NCI-H2171 treated with DMSO at 0.1 percent for 48 hours (cell line): ENCODE data around the gene NEB.
"Not testable (repeated sequence)": the region's sequence is repeated elsewhere in the genome, so short reads cannot be mapped to it uniquely, and the experiment has no call there.

Experiments
- DNase-seq: peaks from one replicate; lab custom pipeline; 2025; lab: John Stamatoyannopoulos, UW

The NEB gene

DNA sequence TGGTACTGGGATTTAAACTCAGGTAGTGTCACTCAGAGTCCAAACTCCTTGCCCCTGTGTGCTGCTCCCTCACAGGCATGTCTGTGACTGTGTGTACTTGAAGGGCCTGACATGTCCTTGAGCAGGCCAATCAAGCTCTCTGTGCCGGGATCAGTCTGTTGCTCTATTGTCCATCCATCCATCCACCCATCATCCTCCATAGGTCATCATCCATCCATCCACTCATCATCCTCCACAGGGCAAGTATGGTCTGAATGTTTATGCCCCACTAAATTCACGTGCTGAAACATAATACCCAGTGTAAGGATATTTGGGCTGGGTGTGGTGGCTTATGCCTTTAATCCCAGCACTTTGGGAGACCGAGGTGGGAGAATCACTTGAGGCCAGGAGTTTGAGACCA is 24.5 kb upstream of the NEB start:
- peak; percentile 20 for DNase-seq

DNA sequence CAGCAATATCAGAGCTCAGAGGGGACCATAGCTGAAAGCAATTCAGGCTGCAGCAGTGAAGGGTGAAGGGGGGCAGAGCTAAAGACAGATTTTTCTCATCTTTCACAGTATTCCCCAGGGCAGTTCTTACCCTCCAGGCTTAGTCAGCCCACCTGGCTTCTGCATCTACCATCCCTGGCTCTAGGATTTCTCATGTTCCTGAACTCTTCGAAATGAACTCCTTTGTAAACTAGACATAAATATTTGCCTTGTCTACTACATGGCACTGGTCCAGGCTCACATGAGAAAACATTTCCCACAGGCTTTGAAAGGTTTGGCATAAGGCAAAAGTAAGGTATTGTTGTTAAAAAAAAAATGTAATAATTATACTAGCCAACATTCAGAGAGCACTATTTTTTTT is 23.6 kb upstream of the NEB start:
- DNase-seq = peak; percentile 100

DNA sequence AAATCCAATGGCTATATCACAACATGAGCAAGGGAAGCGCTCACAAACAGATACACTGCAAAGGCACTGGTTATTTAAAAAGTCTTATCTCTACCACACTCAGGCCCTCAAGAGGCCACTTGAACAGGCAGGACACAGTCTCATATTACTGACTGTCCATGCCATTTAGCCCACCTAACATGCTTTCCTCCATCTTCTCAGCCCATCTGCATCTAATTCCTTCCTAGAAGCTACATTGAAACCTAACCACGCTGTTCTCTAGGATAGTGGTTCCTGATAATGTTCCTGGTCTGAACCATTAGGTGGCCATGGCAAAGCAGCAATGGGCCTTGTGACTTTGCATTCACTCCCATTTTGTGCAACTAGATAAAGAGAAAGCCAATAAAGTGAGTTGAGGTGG is 22.5 kb upstream of the NEB start:
- no peak for DNase-seq

GRCh38 chr2:151754253-151754897 is 20.1 kb upstream of the NEB start:
- no peak for DNase-seq

DNA sequence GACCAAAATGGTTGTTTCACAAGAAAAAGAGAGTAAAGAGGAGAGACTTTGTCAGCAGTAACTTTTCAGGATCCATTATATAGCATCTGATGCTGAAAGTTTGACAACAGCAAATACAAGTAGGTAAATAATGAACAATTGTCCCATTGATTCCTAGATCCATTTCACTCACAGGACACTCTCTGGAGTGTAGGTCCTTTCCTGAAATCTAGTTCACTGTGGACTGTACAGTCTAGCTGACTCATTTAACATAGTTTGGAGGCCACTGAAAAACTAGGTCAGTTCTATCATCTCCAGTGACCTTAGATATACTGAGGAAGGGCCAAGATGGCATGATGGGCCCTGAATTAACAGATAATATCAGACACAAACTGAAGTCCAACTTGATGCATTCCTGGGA is 19.3 kb upstream of the NEB start:
- DNase-seq = no peak

DNA sequence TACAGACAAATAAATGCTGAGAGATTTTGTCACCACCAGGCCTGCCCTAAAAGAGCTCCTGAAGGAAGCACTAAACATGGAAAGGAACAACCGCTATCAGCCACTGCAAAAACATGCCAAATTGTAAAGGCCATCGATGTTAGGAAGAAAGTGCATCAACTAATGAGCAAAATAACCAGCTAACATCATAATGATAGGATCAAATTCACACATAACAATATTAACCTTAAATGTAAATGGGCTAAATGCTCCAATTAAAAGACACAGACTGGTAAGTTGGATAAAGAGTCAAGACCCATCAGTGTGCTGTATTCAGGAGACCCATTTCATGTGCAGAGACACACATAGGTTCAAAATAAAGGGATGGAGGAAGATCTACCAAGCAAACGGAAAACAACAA is 11.0 kb upstream of the NEB start:
- not testable (repeated sequence) for DNase-seq

GRCh38 chr2:151730262-151730975 is 3.9 kb downstream of the NEB start:
- DNase-seq = peak; percentile 25

DNA sequence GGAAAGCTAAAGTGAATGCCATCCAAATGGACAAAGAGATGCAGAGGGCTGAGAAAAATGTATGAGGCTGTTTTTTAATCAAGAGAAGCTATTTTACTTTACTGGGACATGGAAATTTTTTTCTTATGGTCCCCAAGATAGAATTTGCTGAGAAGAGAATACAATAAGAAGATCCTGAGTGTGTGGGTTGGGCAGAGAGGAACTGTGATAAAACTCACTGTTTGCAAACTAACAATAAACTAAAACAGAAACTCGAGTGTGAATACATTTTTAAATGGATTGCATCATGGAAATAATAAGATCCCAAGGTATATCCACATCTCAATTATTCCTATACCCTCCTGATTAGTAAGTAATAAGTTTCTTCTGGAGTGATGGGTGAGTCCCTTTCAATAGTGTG is 4.4 kb downstream of the NEB start:
- DNase-seq = no peak

DNA sequence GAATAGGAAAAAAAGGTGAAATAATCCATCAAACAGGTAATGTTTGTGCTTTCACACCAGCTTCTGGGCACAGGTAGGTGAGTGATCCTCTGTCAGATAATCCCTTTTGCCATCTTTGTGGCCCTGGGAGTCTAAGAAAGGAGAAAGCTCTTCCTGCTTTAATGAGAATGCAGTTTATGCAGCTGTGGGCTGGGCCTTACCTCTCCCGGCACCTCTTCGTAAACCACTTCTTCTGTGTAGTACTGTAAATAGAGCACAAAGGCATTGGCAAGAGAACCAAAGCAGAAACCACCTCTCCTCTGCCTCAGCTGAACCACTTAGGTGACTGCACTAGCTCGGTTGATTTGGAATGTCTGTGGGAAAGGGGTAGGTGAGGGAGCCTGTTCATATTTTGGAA is 4.9 kb downstream of the NEB start:
- DNase-seq = no peak

- no peak for DNase-seq
Observed at GRCh38 chr2:151728804-151729414, 5.4 kb downstream of the NEB start.

DNA sequence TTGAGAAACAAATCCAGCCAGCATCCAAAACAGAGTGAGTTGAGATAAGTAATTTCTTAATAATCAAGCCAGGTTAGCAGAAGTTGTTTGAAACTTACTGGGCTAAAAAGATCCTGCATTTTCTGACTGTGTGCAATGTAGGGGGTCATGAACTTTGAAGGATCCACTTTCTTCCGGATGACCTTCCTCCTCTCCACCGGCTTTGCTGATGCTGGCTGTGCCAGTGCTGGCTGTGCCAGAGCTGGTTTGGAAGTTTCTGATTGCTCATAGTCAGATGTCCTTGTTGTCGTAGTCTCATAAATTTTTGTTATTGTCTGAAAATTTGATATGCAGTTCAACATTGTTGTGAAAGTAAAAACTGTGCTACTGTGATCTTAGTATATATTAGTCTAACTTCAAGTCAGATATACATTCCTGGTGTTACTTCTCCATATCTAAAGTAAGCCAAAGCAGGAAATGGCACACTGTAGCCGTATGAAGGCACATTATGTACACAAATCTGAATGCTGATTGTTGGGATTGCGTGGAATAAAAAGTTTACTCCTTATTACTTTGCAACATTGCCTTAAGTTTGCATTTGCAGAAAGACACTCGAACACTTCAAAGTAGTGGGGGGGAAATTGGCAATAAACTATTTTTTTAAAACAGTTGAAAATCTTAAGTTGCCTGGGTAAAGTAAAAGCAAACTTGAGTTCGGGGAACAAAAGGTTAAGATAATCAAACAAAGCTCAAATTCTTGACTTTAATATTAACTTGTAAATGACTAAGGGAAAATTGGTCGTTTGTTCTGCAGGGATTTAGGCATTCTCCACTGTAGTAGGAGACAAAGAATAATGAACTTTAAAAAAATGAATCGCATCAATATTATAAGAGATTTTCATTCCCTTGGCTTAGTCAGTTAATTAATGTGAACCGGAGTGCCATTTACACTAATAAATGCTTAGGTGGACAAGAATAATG is 6.4 kb downstream of the NEB start:
- DNase-seq = no peak

DNA sequence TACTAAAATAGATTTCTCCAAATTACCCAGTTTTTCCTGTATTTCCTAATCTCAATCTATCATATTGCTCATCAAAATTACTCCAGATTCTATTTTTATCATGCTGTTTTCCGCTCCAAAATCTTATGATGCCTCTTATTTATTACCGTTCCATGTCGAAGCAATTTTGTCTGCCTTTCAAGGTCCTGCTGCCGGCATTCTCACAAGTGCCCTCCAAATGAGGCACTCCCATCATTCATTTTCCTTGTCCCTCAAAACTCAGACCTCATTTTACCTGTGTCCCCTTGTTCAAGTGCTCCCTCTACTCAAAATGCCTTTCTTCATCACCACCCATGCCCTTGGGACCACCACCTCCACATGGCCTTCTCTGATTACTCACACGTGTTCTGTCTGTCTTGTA is 13.1 kb downstream of the NEB start:
- DNase-seq = no peak

GRCh38 chr2:151720521-151720920 is 13.8 kb downstream of the NEB start:
- DNase-seq = no peak

GRCh38 chr2:151718796-151719195 is 15.5 kb downstream of the NEB start:
- DNase-seq = no peak

- DNase-seq = no peak
Observed at GRCh38 chr2:151718247-151718646, 16.0 kb downstream of the NEB start.

DNA sequence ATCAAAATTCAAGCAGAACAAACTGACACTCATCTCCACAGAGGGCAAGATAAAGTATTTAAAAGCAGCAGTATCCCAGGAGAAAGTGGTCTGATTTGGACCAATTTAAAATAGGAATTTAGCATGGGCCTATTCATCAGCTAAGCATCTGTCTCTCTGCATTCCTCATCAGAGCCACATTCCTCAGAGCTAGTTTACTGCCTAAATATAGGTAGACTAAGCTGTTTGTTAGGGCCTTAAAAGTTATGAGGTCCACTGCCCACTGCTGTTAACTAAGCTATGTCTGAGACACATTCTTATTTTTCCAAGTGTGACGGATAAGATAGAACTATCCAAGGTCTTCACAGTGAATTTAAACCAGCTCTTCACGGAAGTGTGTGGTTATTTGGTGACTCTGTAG is 17.6 kb downstream of the NEB start:
- DNase-seq = no peak

DNA sequence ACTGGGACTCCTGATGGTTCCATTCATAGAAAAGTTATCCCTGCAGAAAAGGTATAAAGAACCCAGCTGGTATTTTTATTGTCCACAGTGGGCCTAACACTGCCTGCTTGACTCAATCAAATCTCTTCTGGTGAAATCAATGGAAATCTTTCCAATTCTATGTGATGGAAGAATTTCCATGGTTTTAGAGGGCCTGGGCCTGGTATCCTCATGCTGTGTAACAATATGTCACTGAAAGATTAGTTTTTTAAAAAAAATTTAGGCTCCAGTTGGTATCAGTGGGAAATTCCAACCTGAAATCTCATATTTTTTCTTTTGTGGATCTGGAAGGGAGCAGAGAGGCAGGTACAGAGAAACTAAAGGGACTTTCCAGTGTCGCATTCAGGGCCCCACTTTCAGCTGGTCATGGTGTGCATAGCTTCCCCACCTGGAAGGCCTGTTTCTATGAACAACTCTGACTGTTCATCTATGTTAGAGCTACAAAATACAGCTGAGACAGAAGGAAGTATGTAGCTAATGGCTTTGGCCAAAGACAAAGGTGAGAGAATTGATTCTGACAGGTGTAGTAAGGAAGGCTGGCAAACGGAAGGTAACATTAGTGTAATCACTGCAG is 20.9 kb downstream of the NEB start:
- no peak for DNase-seq

DNA sequence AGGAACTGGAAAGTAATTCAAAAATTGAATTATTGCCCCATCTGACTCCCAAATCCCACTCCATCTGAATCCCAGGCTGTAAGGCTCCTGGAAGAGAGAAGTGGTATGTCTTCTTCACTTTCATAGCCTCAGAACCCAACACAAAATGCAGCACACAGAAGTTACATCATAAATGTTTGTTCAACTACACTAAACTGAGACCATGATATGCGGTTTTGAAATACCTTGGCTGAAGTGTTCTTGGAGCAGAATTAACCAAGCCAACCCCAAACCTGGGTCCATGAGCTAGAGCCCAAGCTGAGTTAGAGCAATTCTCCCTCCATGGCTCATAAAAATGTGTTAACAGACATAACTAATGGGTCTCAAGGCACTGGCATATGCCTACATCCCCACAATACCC is 23.3 kb downstream of the NEB start:
- no peak for DNase-seq

DNA sequence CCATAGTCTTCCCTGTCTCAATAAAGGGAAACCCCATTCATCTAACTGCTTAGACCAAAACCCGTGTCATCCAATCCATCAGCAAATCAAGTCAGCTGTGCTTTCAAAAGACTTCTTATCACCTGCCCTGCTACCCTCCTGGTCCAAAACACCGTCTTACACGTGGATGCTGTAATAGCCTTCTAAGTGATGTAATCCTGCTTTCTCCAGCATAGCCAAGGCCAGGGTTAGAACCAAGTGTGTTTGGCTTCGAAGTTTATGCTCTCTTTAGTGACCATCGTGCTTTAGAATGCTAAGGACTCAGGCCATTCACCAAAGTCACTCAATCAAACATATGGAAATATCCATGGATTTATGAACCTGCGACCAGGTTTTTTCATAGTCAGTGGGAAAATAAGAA is 25.5 kb downstream of the NEB start:
- no peak for DNase-seq

DNA sequence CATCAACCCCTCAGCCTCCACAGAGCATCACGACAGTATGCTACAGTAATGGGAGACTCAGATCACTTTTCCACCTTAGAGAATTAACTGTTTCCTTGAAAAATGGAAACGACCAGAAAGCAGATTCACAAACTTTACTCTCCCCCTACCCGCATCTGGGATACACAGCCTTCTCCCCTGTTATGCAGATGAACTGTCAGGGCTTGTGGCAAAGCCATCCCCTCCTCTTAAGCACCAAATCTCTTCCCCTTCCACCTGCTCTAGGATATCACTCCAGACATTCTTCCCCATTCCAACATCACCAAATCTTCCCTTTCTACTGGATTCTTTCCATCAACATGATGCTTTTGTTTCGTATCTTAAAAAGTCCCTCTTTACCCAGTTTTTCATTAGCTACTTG is 26.4 kb downstream of the NEB start:
- DNase-seq = no peak

GRCh38 chr2:151704480-151704961 is 29.8 kb downstream of the NEB start:
- DNase-seq = not testable (repeated sequence)

- not testable (repeated sequence) for DNase-seq
Observed at GRCh38 chr2:151698134-151698533, 36.1 kb downstream of the NEB start.
